ENCODE measurements around the gene REEP5. TPM values are rescaled to one million over a fixed set of nuclear protein-coding genes. Genes with fewer than 3 reads are reported as not detected.

REEP5 gene
- total RNA-seq, 1 donor from 2014 or later: 83.4 TPM

DNA sequence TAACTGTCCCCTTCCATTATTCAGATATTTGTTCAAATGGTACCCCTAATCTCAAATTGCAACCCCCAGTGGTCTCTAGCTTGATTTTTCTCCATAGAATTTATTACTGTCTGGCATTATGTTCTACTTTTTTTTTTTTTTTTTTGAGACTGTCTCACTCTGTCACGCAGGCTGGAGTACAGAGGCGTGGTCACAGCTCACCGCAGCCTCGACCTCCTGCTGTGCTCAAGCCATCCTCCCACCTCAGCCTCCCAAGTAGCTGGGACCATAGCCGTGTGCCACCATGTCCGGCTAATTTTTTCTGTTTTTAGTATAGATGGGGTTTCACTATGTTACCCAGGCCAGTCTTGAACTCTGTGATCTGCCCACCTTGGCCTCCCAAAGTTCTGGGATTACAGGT is 2.0 kb upstream of the REEP5 start:
- Mint-ChIP-seq H3K4me1 (ENCODE audit: low read depth) (peaks cover 53% of the 10 kb centered on the region), H3K27ac (peak overlapping the region; percentile 87), H3K36me3 (ENCODE audit: low read depth) (peaks cover 25% of the 10 kb centered on the region), H3K27me3 (ENCODE audit: low read depth) (no peaks in the 10 kb centered on the region), H3K4me3 (ENCODE audit: low read depth) (no peak overlapping the region), H3K9me3 (no peaks in the 10 kb centered on the region)
- intact Hi-C loops (cut with micrococcal nuclease): loop anchor here (2.0 to 5.0 kb wide), 5 partner anchors 45 to 1832 kb away; partner anchors contain the start of genes DCP2, SRP19 and WDR36
- no peak for DNase-seq (ENCODE audit: low spot score)

DNA sequence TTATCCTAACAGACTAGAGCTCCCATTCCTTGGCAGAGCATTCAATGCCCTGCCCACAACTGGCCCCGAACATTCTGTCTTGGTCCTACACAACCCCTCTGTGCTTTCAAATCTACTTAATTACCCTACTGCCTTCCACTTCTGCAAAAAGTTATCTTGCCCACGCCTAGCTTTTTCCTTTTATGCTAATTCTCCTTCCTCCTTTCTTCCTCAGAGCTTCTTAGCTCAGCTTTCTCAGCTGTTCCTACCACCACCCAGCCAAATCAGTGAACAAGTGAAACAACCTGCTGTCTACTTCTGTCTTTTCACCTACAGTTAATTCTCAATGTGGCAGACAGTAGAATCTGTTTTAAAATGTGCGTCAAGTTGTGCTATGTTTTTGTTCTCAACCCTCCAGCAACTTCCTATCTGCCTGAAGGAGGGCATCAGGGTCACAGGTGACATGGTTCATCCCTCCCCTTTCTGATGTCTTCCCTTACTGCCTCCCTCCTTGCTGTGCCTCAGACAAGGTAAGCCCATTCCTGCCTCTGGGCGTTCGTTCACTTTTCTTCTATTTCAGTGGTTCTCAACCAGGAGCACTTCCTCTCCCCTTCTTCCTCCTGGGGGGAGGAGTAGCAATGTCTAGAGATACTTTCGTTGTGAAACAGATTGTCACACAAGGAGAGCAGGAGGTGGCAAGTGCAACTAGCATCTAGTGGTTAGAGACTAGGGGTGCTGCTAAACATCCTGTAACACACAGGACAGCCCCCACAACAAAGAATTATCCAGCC is 1.3 kb upstream of the REEP5 start:
- H3K36me3 Mint-ChIP-seq (ENCODE audit: low read depth): peaks cover 31% of the 10 kb centered on the region
- intact Hi-C loops (cut with micrococcal nuclease): loop anchor here (2.0 to 5.0 kb wide), 5 partner anchors 45 to 1831 kb away; partner anchors contain the start of genes DCP2, SRP19 and WDR36

DNA sequence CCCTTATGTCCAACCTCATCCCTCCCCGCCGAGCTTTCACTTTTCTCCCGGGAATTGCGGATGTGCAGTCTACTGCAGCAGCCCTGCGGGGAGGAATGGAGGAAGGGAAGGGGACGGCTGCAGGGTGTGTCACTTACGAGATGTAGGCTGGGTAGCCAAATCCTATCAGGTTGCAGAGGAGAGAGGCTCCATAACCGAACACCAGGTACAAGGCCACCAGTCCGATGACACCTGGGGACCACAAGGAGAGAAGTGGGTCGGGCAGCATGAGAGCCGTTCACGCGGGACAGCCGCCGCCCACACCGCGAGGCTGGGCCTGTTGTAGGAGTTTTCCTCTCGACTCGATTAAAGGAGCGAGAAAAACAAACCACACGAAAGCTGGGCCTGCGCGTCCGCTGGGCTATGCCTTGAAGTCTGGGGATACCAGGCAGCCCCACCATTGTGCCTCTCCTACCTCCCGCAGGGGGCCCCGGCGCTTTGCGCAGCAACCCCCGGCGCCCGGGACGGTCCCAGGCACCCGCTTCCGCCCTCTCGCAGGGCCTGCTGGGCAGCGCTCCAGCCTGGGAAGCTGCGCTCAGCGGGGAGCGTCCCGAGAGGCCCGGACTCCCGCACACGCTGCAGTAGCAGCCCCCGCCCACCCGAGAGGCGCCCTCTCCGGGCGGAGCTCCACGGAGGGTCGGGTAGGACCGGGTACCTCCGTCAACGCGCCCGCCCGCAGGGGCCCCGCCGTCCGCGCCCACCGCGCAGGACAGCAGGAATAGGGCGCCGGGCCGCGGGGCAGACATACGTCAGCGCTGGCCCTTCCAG is 798 bp downstream of the REEP5 start:
- Mint-ChIP-seq H3K27me3 (ENCODE audit: low read depth) (no peaks in the 10 kb centered on the region), H3K4me1 (ENCODE audit: low read depth) (peaks cover 62% of the 10 kb centered on the region), H3K27ac (peak overlapping the region; percentile 74), H3K9me3 (no peaks in the 10 kb centered on the region), H3K4me3 (ENCODE audit: low read depth) (peak overlapping the region; percentile 93), H3K36me3 (ENCODE audit: low read depth) (peaks cover 47% of the 10 kb centered on the region)
- DNase-seq (ENCODE audit: low spot score): peak; percentile 42
- intact Hi-C loops (cut with micrococcal nuclease): loop anchor here (5.0 kb wide), 1 partner anchor 1829 kb away; the partner anchor contains the start of gene WDR36

More for the DNA sequence above, 1.3 kb upstream of the REEP5 start:
- Mint-ChIP-seq H3K4me3 (ENCODE audit: low read depth) (peak overlapping the region; percentile 93), H3K9me3 (no peaks in the 10 kb centered on the region), H3K4me1 (ENCODE audit: low read depth) (peaks cover 54% of the 10 kb centered on the region), H3K27me3 (ENCODE audit: low read depth) (no peaks in the 10 kb centered on the region), H3K27ac (peak overlapping the region; percentile 87)
- no peak for DNase-seq (ENCODE audit: low spot score)

DNA sequence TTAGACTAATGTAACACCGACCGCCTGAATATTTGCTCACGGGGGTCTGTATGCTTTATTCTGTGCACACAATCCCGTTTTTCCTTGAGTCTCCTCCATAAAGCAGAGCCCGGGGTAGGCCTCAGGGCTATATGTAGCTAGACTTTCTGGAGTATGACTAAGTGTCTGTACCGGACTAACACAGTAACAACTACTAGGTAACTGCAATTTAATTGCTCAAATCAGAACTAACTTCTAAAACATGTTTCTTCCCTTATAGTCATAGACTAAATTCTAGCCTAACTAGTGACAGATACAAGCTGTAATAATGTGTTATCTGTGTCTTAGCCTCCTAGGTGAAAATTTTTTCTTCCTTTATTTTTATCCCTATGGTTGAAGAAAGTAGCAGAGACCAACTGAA is 2.1 kb downstream of the REEP5 start:
- Mint-ChIP-seq H3K4me1 (ENCODE audit: low read depth) (peaks cover 71% of the 10 kb centered on the region), H3K27ac (peak overlapping the region; percentile 29), H3K4me3 (ENCODE audit: low read depth) (peak overlapping the region; percentile 61), H3K36me3 (ENCODE audit: low read depth) (peaks cover 58% of the 10 kb centered on the region), H3K27me3 (ENCODE audit: low read depth) (no peaks in the 10 kb centered on the region), H3K9me3 (no peaks in the 10 kb centered on the region)
- intact Hi-C loops (cut with micrococcal nuclease): loop anchor here (5.0 kb wide), 1 partner anchor 1828 kb away; the partner anchor contains the start of gene WDR36
- no peak for DNase-seq (ENCODE audit: low spot score)

DNA sequence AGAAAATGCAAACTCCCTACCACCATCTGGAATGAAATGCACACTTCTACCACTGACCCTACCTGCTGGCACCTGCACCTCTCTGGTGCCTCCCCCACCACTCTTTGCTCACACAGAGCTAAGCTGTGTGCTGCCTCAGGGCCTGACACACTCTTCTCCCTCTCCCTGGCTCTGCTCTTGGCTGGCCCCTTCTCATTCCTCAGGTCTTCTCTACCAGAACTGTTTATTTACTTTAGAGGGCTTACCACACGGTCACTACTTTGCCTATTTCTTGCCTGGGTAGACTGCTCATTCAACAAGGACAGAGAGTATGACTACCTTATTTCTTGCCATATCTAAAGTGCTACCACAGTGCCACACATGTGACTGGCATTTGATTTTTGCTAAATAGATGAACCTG is 3.3 kb downstream of the REEP5 start:
- no peak overlapping the region for H3K4me3 Mint-ChIP-seq (ENCODE audit: low read depth)

DNA sequence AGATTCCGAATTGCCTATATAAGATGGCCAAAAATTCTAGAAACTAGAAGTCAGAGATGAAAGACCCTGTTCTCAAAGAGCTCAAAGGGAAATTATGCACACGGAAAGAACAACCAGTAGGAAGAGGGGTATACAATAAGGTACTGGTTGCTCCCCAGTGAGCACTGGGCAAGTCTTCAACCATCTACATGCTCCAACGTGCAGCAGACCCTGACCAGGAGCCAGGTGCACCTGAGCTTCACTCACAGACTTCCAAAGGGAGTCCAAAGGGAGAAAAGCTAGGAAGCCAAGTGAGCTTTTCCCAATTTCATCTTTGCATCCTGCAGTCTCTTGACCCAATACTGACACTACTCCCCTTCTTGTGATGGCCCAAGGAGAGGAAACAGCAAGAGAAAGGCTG is 3.9 kb downstream of the REEP5 start:
- H3K27ac Mint-ChIP-seq: no peak overlapping the region
- no peaks in the 10 kb centered on the region for H3K27me3 Mint-ChIP-seq (ENCODE audit: low read depth)
- H3K9me3 Mint-ChIP-seq: no peaks in the 10 kb centered on the region
- H3K36me3 Mint-ChIP-seq (ENCODE audit: low read depth): peaks cover 72% of the 10 kb centered on the region
- intact Hi-C loops (cut with micrococcal nuclease): no loop called here
- peaks cover 66% of the 10 kb centered on the region for H3K4me1 Mint-ChIP-seq (ENCODE audit: low read depth)
- no peak overlapping the region for H3K4me3 Mint-ChIP-seq (ENCODE audit: low read depth)
- no peak for DNase-seq (ENCODE audit: low spot score)

More for the DNA sequence above, 3.3 kb downstream of the REEP5 start:
- H3K9me3 Mint-ChIP-seq: no peaks in the 10 kb centered on the region
- DNase-seq (ENCODE audit: low spot score): no peak
- H3K4me1 Mint-ChIP-seq (ENCODE audit: low read depth): peaks cover 70% of the 10 kb centered on the region
- H3K27ac Mint-ChIP-seq: no peak overlapping the region
- H3K27me3 Mint-ChIP-seq (ENCODE audit: low read depth): no peaks in the 10 kb centered on the region
- H3K36me3 Mint-ChIP-seq (ENCODE audit: low read depth): peaks cover 67% of the 10 kb centered on the region
- intact Hi-C loops (cut with micrococcal nuclease): no loop called here

DNA sequence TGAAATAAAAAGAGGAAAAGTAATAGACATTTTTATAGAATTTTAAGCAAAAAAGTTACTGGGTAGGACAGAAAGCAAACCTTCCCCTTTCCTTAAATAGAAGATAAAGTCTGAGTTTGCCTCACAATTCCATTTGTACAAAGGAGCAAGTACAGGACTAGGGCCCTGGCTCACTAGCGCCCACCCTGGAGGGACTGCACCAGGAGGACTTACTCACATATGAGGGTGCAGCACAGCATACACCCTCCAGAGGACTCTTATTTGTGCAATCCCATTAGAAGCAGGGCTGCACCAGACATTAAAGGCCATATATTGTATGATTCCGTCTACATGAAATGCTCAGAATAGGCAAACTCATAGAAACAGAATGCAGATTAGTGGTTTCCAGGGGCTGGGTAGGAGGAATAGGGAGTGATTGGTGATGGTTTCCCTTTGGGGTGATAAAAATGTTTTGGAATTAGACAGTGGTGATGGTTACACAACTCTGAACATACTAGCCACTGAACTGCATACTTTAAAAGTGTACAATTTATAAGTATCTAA is 4.5 kb downstream of the REEP5 start:
- Mint-ChIP-seq H3K9me3 (no peaks in the 10 kb centered on the region), H3K27me3 (ENCODE audit: low read depth) (no peaks in the 10 kb centered on the region), H3K4me1 (ENCODE audit: low read depth) (peaks cover 64% of the 10 kb centered on the region), H3K36me3 (ENCODE audit: low read depth) (peaks cover 78% of the 10 kb centered on the region), H3K4me3 (ENCODE audit: low read depth) (no peak overlapping the region), H3K27ac (no peak overlapping the region)
- intact Hi-C loops (cut with micrococcal nuclease): loop anchor here (2.0 kb wide), 1 partner anchor 101 kb away; no protein-coding TSS in a partner anchor
- no peak for DNase-seq (ENCODE audit: low spot score)

DNA sequence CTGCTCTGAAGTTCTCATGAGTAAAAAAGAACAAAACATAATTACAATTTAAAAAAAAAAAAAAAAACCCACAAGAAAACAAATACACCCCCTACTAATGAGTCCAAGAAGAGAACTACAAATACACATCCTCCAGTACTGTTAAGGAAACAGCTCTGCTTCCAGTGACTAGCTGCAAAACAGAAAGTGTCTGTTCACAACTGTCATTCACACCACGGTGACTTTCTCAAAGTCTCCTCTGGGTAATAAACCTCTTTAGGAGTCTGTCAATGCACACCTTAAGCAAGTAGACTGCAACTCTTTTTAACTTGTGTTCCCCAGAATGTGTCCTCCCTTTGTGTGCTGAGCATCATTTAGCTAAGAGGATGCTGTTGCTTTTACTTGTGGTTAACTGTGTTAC is 6.2 kb downstream of the REEP5 start:
- intact Hi-C loops (cut with micrococcal nuclease): loop anchor here (2.0 kb wide), 1 partner anchor 103 kb away; no protein-coding TSS in a partner anchor

DNA sequence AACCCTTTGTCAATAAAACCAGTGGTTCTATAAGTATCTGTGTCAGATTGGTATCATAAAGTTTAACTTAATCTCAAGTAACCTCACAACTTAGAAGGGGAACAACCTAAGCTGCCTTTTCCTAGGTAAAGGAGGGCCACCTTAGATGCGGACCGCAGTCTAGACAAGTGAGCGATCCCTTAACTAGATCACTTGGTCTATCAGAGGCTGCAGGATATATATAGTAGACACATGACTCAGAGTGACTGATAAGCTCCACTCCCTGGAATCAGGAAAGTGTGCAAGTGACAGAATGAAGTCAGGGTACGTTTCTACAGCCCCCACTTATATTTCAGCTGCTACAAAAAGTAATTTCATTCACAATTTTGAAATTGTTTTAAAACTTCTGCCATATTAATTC is 7.4 kb downstream of the REEP5 start:
- H3K36me3 Mint-ChIP-seq (ENCODE audit: low read depth): peaks cover 86% of the 10 kb centered on the region
- peaks cover 57% of the 10 kb centered on the region for H3K4me1 Mint-ChIP-seq (ENCODE audit: low read depth)
- intact Hi-C loops (cut with micrococcal nuclease): no loop called here
- no peak overlapping the region for H3K4me3 Mint-ChIP-seq (ENCODE audit: low read depth)
- H3K27me3 Mint-ChIP-seq (ENCODE audit: low read depth): no peaks in the 10 kb centered on the region
- DNase-seq (ENCODE audit: low spot score): no peak
- no peak overlapping the region for H3K27ac Mint-ChIP-seq
- no peaks in the 10 kb centered on the region for H3K9me3 Mint-ChIP-seq

More for the DNA sequence above, 6.2 kb downstream of the REEP5 start:
- no peaks in the 10 kb centered on the region for H3K27me3 Mint-ChIP-seq (ENCODE audit: low read depth)
- H3K27ac Mint-ChIP-seq: peak overlapping the region; percentile 54
- H3K4me1 Mint-ChIP-seq (ENCODE audit: low read depth): peaks cover 66% of the 10 kb centered on the region
- H3K4me3 Mint-ChIP-seq (ENCODE audit: low read depth): peak overlapping the region; percentile 41
- H3K9me3 Mint-ChIP-seq: no peaks in the 10 kb centered on the region
- peaks cover 83% of the 10 kb centered on the region for H3K36me3 Mint-ChIP-seq (ENCODE audit: low read depth)
- no peak for DNase-seq (ENCODE audit: low spot score)

DNA sequence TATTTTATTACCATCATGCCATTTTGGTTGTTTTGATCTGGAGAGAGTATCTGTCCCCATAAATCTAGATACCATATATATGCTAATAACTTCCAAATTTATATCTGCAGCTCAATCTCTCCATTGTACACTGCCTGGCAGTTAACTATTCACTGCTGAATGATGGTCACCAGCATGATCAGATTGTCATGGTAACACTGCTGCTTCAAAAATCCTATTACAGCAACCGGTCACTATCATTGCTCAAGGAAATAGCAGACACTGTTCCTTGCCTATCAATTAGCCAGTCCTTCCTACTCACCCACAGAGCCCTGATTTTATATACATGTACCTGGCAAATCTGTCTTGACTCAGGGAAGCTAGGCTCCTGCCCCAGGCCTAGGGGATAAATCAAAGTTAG is 11.5 kb downstream of the REEP5 start:
- H3K4me1 Mint-ChIP-seq (ENCODE audit: low read depth): peaks cover 30% of the 10 kb centered on the region
- no peak overlapping the region for H3K27ac Mint-ChIP-seq
- H3K27me3 Mint-ChIP-seq (ENCODE audit: low read depth): no peaks in the 10 kb centered on the region
- DNase-seq (ENCODE audit: low spot score): no peak
- H3K4me3 Mint-ChIP-seq (ENCODE audit: low read depth): no peak overlapping the region
- intact Hi-C loops (cut with micrococcal nuclease): no loop called here
- H3K9me3 Mint-ChIP-seq: no peaks in the 10 kb centered on the region
- peaks cover 71% of the 10 kb centered on the region for H3K36me3 Mint-ChIP-seq (ENCODE audit: low read depth)

DNA sequence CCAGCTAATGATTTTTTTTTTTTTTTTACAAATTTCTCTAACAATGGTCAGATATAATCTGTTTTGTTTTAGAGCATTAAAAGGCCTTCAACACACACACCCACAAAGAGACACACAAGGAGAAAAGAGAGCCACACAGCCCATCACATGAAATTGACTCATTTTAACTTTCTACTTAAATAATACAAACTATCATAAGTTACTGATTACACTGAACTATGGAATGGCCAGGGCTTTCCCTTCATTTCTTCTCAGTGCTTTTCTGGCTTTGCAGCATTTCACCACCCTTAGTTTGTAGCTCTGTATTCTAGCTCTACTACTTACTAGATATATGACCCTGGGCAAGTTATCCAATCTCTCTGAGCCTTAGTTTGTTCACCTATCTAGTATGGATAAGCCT is 13.2 kb downstream of the REEP5 start:
- no peaks in the 10 kb centered on the region for H3K27me3 Mint-ChIP-seq (ENCODE audit: low read depth)
- peaks cover 25% of the 10 kb centered on the region for H3K4me1 Mint-ChIP-seq (ENCODE audit: low read depth)
- H3K4me3 Mint-ChIP-seq (ENCODE audit: low read depth): no peak overlapping the region
- H3K27ac Mint-ChIP-seq: no peak overlapping the region
- DNase-seq (ENCODE audit: low spot score): no peak
- H3K9me3 Mint-ChIP-seq: no peaks in the 10 kb centered on the region
- H3K36me3 Mint-ChIP-seq (ENCODE audit: low read depth): peaks cover 62% of the 10 kb centered on the region
- intact Hi-C loops (cut with micrococcal nuclease): no loop called here

DNA sequence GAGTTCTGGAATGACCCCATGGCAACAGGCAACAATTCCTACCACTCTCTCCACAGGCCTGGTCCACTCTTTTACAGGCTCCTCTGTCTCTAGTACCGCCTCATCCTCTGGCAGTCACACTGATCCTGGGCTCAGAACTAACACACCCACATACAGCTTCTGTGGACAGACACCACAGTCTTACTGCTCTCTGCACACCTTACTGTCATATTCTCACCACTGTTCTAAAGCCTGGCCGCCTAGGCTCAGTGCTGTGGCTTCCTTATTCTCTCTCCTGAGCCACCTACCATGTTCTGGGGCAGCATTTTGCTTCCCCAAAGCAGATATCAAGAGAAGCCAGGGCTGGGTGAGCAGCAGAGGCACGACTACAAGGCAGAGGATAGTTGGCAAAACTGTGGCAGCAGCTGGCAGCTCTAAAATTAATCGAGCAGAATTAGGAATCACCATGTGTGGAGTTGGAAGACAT is 14.8 kb downstream of the REEP5 start:
- Mint-ChIP-seq H3K4me3 (ENCODE audit: low read depth) (no peak overlapping the region), H3K27ac (peak overlapping the region; percentile 17), H3K4me1 (ENCODE audit: low read depth) (peaks cover 25% of the 10 kb centered on the region), H3K9me3 (no peaks in the 10 kb centered on the region), H3K27me3 (ENCODE audit: low read depth) (no peaks in the 10 kb centered on the region), H3K36me3 (ENCODE audit: low read depth) (peaks cover 62% of the 10 kb centered on the region)
- no peak for DNase-seq (ENCODE audit: low spot score)
- intact Hi-C loops (cut with micrococcal nuclease): no loop called here

Data from activated T-helper 2 cell treated with anti-CD3 and anti-CD28 coated beads, Interferon-gamma antibody, Interleukin-2, Interleukin-4, amounts not matched to agents 10 μg/mL and 5 μg/mL and 100 μg/mL, durations not matched to agents 14 hours and 24 hours and 36 hours (primary cell).